ENCODE data around the gene CNEP1R1.
A peak's percentile ranks its signal among the peaks of the same experiment; 100 is the strongest.

CNEP1R1 gene

GRCh38 chr16:50024684-50025536 lies at the start of gene CNEP1R1:
Gene CNEP1R1, plus strand, starts transcription at chr16:50025225. Its CDS starts 91 bp downstream, at chr16:50025316.
- in situ Hi-C loops (cut with HindIII; ENCODE audit: low sequenced_read_pairs), result no loop called here
- TF ChIP-seq CTCF (IDR thresholded peaks at IDR 0.05; ENCODE audit: low read depth, low read length, missing control alignments), result peak; percentile 100
- peak; percentile 93 for DNase-seq (ENCODE audit: low read depth)
- peak within 1 kb of the TSS; percentile 94 for H3K4me3 ChIP-seq (ENCODE audit: low read depth, low read length)

GRCh38 chr16:49977427-49977826 lies 47.6 kb upstream of the CNEP1R1 start:
- H3K4me3 ChIP-seq (ENCODE audit: low read depth, low read length), result no peak overlapping the region
- in situ Hi-C loops (cut with HindIII; ENCODE audit: low sequenced_read_pairs), result no loop called here
- TF ChIP-seq CTCF (IDR thresholded peaks at IDR 0.05; ENCODE audit: low read depth, low read length, missing control alignments), result no peak
- no peak for DNase-seq (ENCODE audit: low read depth)

- no peak for DNase-seq (ENCODE audit: low read depth)
- no peak for TF ChIP-seq CTCF (IDR thresholded peaks at IDR 0.05; ENCODE audit: low read depth, low read length, missing control alignments)
- no peak overlapping the region for H3K4me3 ChIP-seq (ENCODE audit: low read depth, low read length)
- in situ Hi-C loops (cut with HindIII; ENCODE audit: low sequenced_read_pairs), result no loop called here
Observed at GRCh38 chr16:49978569-49979326, 46.3 kb upstream of the CNEP1R1 start.

GRCh38 chr16:49980166-49980565 lies 44.9 kb upstream of the CNEP1R1 start:
- in situ Hi-C loops (cut with HindIII; ENCODE audit: low sequenced_read_pairs), result no loop called here
- H3K4me3 ChIP-seq (ENCODE audit: low read depth, low read length), result no peak overlapping the region
- no peak for TF ChIP-seq CTCF (IDR thresholded peaks at IDR 0.05; ENCODE audit: low read depth, low read length, missing control alignments)
- DNase-seq (ENCODE audit: low read depth), result no peak

- no peak overlapping the region for H3K4me3 ChIP-seq (ENCODE audit: low read depth, low read length)
- no peak for TF ChIP-seq CTCF (IDR thresholded peaks at IDR 0.05; ENCODE audit: low read depth, low read length, missing control alignments)
- DNase-seq (ENCODE audit: low read depth), result peak; percentile 54
- in situ Hi-C loops (cut with HindIII; ENCODE audit: low sequenced_read_pairs), result no loop called here
Observed at GRCh38 chr16:49986351-49987124, 38.5 kb upstream of the CNEP1R1 start.

GRCh38 chr16:49987381-49987780 lies 37.6 kb upstream of the CNEP1R1 start:
- TF ChIP-seq CTCF (IDR thresholded peaks at IDR 0.05; ENCODE audit: low read depth, low read length, missing control alignments), result no peak
- DNase-seq (ENCODE audit: low read depth), result no peak
- in situ Hi-C loops (cut with HindIII; ENCODE audit: low sequenced_read_pairs), result no loop called here
- H3K4me3 ChIP-seq (ENCODE audit: low read depth, low read length), result no peak overlapping the region

All from astrocyte of the cerebellum (primary cell).